ENCODE results near the gene STK39. TPM values are rescaled to one million over a fixed set of nuclear protein-coding genes. Genes with fewer than 3 reads are reported as not detected.

The STK39 gene
- total RNA-seq, 1 donor from 2014 or later: 33.4 TPM

GRCh38 chr2:168165985-168166901 is 81.2 kb downstream of the STK39 start:
- intact Hi-C loops (cut with micrococcal nuclease): no loop called here

GRCh38 chr2:168165397-168165796 is 82.0 kb downstream of the STK39 start:
- intact Hi-C loops (cut with micrococcal nuclease): no loop called here

DNA sequence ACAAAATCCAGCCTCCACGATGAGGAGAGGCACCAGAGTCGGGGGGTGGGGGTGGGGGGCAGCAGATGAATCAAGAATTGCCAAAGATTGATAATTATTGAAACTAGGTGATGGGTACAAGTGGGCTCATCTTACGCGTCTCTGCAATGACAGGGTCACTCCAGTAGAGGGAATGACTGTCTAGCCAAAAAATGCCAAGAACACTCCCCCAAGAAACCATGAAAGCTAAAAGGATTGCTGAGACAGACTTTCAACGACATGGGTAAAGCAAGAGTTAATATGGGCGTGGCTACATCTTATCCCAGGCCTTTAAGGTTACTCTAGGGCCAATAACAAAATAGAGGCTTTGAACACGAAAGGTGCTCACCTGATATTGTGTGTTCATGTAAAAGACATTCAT is 86.5 kb downstream of the STK39 start:
- intact Hi-C loops (cut with micrococcal nuclease): loop anchor here (1.0 kb wide), 2 partner anchors 86 to 175 kb away; partner anchors contain the start of gene STK39

DNA sequence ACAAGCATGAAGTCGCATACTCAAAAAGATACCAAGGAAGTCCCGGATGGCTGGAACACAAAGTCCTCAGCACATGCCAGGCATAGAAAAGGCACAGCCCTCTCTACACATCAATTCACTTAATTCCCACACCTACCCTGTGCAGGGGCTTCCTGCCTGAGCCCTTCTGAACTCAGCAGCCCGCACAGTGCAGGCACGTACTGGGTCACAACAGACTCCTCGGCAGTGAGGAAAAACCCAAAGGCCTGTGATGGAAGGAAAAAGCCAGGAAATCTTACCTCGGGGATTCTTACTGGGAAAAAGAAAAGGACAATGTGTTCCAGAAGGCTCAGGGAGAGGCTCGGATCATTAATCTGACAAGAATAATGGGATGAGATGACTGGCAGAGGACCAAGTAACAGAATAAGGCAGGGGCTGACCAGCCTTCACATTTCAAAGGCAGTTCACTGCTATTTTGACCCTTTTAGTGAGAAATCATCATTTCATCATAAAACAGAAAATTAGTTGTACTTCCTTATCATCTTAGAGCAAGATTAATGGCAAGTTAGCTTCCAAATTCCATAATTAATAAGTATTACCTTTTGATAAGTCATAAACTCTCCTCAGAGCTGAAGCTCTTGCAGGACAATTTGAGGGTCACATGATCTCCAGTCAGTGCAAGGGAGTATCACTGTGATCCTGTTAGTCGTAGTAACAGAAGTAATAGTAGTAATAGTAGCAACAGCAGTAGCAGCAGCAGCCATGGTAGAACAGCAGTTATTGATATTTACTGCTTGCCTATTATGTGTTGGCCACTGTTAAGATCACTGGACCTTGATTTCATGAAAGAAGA is 87.4 kb downstream of the STK39 start:
- intact Hi-C loops (cut with micrococcal nuclease): no loop called here

GRCh38 chr2:168158586-168158985 is 88.8 kb downstream of the STK39 start:
- intact Hi-C loops (cut with micrococcal nuclease): no loop called here

DNA sequence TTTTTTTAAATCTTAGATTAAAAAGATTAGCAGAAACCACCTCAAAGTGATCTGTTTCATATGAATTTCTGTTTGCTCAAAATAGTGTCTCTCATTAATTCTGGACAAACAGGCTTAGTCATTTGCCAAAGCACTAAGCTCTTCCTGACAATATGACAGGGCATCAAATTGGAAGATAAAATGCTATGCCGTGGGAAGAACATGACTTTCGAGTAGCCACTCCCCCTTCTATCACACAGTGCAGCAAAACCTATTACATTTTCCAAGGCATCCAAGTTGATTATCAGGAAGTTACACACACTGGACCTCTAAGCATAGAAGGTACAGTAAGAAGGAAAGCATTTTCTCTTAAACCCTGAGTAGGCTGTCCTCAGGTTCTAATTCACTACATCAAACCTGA is 89.5 kb downstream of the STK39 start:
- intact Hi-C loops (cut with micrococcal nuclease): no loop called here

GRCh38 chr2:168157070-168157469 is 90.3 kb downstream of the STK39 start:
- intact Hi-C loops (cut with micrococcal nuclease): no loop called here

- intact Hi-C loops (cut with micrococcal nuclease): no loop called here
Observed at GRCh38 chr2:168156661-168157060, 90.7 kb downstream of the STK39 start.

DNA sequence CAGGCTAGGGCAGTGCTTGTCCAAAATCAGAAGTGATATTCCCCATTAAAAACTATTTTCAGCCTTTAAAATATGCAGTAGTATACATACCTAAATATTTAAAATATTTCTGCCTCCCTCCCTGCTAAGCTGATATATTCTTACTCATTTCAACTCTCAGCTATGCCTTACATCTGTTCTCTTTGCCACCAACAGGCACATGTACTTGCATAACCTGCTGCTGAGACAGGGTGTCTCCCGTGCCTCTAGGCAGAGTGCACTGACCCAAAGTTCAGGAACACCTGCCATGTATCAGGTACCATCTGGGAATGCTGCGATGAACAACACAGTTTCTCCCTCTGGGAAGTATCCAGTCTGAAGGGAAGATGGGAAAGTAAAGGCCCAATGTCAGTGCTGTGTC is 91.7 kb downstream of the STK39 start:
- intact Hi-C loops (cut with micrococcal nuclease): no loop called here

GRCh38 chr2:168155046-168155445 is 92.3 kb downstream of the STK39 start:
- intact Hi-C loops (cut with micrococcal nuclease): no loop called here

- intact Hi-C loops (cut with micrococcal nuclease): no loop called here
Observed at GRCh38 chr2:168152902-168153530, 94.4 kb downstream of the STK39 start.

GRCh38 chr2:168149986-168150385 is 97.4 kb downstream of the STK39 start:
- intact Hi-C loops (cut with micrococcal nuclease): no loop called here

DNA sequence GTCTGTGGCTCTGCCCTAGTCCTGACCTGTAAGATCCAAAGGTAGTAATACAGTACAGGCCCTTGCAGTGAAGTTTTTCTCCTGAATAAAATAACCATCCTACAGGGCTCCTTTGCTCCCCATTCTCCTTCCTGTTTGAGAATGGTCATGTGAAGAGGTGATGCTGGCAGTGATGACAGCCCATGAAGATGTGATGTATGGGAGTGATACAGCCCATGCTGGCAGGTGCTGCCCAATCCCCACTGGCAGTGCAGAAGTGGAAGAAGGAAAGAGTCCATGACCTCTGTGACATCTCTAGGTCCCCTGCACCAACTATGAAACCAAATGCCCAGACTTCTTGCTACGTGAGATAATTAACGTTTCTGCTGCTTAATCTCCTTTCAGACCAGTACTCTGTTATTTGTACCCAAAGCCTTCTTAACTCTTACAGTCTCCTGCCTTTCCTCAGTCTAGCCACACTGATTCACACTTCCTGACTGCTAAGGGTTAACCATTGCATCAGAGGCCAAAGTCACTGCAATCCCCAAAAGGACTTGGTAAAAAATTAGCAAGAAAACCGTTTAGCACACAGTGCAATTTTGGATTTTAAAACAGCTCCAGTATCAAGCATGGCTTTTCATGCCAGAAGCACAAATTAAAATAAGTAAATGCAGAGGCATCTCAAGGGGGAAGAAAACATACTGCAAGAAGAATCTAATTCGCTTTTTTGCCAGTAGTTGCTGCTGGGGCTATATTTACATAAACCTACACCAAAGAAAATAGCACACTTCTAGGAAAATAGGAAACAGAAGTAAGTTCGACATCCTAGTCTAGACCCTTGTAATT is 98.0 kb downstream of the STK39 start:
- intact Hi-C loops (cut with micrococcal nuclease): no loop called here

- intact Hi-C loops (cut with micrococcal nuclease): no loop called here
Observed at GRCh38 chr2:168147830-168148794, 99.3 kb downstream of the STK39 start.

GRCh38 chr2:168146892-168147810 is 100.2 kb downstream of the STK39 start:
- intact Hi-C loops (cut with micrococcal nuclease): no loop called here

GRCh38 chr2:168145426-168146310 is 101.7 kb downstream of the STK39 start:
- intact Hi-C loops (cut with micrococcal nuclease): no loop called here

- intact Hi-C loops (cut with micrococcal nuclease): no loop called here
Observed at GRCh38 chr2:168145011-168145410, 102.4 kb downstream of the STK39 start.

- intact Hi-C loops (cut with micrococcal nuclease): no loop called here
Observed at GRCh38 chr2:168143813-168144212, 103.6 kb downstream of the STK39 start.

All from T-helper 1 cell treated with Interleukin-12 subunit alpha and Interleukin-12 subunit beta and Interleukin-4 antibody, amounts not matched to agents 30 ng/mL and 1 ng/mL, for 36 hours (primary cell).